Head of caudate nucleus (tissue), 42 donors: ENCODE results near the gene PPIF.

Experiments used
- DNase-seq, 42 donors: peaks; one replicate each; pipeline versions ENCODE4 v3.0.0 to v3.0.0-alpha.2; 2020 to 2021; ENCODE audit warnings: mixed read lengths in 7 of 42
- intact Hi-C: fragments of 100-400 bp; cut with DNase I; formaldehyde crosslinking; loops from one replicate; pipeline ENCODE4 v1.15.0; 2022

Gene PPIF

GRCh38 chr10:79377557-79378382, 30.5 kb downstream of the PPIF start:
- DNase-seq, result peak in 3 of 42 donors; percentile 1 to 24 (median 11)
- intact Hi-C loops, result no loop called here

- DNase-seq, result no peak
- intact Hi-C loops, result no loop called here
Measured at GRCh38 chr10:79378383-79378646, 31.0 kb downstream of the PPIF start.

GRCh38 chr10:79378647-79379511, 31.6 kb downstream of the PPIF start:
- DNase-seq, result peak in 4 of 42 donors; percentile 6 to 31 (median 12)
- intact Hi-C loops, result no loop called here

- peak in 19 of 42 donors; percentile 39 to 81 (median 55) for DNase-seq
- intact Hi-C loops, result no loop called here
Measured at GRCh38 chr10:79379512-79380124, 32.3 kb downstream of the PPIF start.

- peak in 9 of 42 donors; percentile 10 to 67 (median 37) for DNase-seq
- intact Hi-C loops, result no loop called here
Measured at GRCh38 chr10:79380125-79380945, 33.1 kb downstream of the PPIF start.

GRCh38 chr10:79380946-79381721, 33.9 kb downstream of the PPIF start:
- peak in 6 of 42 donors; percentile 9 to 46 (median 30) for DNase-seq
- intact Hi-C loops, result no loop called here

GRCh38 chr10:79381804-79382221, 34.5 kb downstream of the PPIF start:
- intact Hi-C loops, result no loop called here
- DNase-seq, result peak in 31 of 42 donors; percentile 41 to 84 (median 61)

GRCh38 chr10:79382491-79382941, 35.2 kb downstream of the PPIF start:
- peak in 14 of 42 donors; percentile 9 to 55 (median 26) for DNase-seq
- intact Hi-C loops, result no loop called here

GRCh38 chr10:79383974-79384606, 36.8 kb downstream of the PPIF start:
- intact Hi-C loops, result no loop called here
- peak in 15 of 42 donors; percentile 1 to 44 (median 17) for DNase-seq

GRCh38 chr10:79384773-79385391, 37.6 kb downstream of the PPIF start:
- intact Hi-C loops, result no loop called here
- peak in 3 of 42 donors; percentile 5 to 32 (median 8) for DNase-seq

GRCh38 chr10:79385392-79385795, 38.1 kb downstream of the PPIF start:
- peak in 5 of 42 donors; percentile 10 to 42 (median 11) for DNase-seq
- intact Hi-C loops, result no loop called here

- peak in 21 of 42 donors; percentile 0 to 55 (median 15) for DNase-seq
- intact Hi-C loops, result no loop called here
Measured at GRCh38 chr10:79385804-79386531, 38.7 kb downstream of the PPIF start.

GRCh38 chr10:79386637-79387465, 39.6 kb downstream of the PPIF start:
- intact Hi-C loops, result no loop called here
- peak in 15 of 42 donors; percentile 6 to 45 (median 13) for DNase-seq

GRCh38 chr10:79387466-79387973, 40.3 kb downstream of the PPIF start:
- intact Hi-C loops, result no loop called here
- DNase-seq, result peak in 8 of 42 donors; percentile 2 to 39 (median 6)
